IPS-NIHi7 (cell line): ENCODE data around the gene CDC42.

Source experiments
- DNase-seq: peaks from one replicate; pipeline ENCODE4 v3.0.0; 2012; ENCODE audit warnings: mixed read lengths; ENCODE audit errors: extremely low spot score

The CDC42 gene

DNA sequence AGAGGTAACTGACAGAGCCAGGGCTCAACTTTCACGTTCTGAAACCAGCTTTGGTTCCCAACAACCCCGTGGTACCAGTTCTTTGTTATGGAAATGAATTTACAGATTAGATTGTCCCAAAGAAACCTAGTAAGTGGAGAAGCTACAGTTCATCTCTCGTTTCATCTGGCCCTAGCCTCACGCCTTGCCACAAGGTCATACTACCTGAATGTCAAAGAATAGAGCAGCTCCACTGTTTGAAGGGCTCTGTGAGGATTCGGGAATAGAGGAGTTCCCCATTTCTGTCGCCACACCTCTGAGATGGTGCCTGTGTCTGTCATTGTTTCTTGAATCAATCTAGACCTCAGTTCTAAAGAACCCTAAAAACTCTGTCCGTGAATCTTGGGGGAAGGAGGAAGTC lies 15.0 kb upstream of the CDC42 start:
- DNase-seq, result no peak

DNA sequence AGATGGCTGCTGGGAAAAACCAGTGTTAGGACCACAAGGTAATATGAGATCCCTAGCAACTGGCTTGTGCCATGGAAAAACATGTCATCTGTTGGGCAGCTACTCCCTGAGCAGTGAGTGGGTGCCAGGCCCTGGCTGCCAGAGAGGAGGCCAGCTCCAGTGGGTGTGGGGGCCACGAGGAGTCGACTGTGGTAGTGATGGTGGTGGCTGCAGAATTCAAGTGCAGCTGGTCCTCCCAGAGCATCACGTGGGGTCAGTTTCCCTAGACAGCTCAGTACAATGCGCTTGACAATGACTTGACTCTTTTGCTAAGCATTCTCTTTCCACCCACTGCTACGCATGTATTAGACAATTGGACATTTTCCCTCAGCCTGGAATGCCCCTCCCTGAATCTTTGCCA lies 14.5 kb upstream of the CDC42 start:
- DNase-seq, result no peak

DNA sequence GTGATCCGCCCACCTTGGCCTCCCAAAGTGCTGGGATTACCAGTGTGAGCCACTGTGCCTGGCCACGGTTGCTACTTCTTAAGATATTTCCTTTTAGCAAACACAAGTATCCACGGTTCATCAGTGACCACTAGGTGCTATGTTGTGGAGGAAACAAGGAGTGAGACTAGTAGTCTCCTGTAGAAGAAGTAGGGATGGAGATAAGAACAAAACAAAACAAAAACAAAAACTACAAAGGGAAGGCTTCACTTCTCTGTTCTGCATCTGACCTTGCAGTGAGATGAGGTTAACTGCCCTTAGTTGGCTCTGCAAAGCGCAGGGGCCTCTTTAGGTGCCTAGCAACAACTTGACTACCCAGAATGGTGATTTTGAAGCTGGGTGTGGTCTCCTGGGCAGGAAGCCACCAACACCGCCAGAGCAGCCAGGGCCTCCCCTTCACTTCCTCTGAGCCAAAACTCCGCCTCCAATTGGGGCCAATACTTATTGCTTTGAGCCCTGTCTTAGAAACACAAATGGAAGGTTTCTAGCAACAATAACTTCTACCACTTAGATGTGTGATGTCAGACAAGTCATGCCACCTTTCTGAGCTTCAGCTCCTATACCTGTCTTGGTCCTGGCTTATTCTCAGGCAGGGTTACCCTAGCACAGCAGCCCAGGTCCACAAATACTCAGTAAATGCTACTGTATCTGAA lies 12.8 kb upstream of the CDC42 start:
- DNase-seq, result peak; percentile 49

DNA sequence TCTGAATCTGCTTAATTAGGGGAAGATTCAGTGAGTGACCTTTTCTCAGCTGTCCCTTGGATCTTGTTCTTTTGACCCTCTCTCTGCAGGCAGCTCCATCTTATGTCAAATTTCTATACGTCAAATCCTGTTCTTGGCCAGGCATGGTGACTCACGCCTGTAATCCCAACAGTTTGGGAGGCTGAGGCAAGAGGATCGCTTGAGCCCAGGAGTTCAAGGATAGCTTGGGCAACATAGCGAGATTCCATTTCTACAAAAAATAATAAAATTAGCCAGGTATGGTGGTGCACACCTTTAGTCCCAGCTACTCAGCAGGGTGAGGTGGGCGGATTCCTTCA lies 12.3 kb upstream of the CDC42 start:
- no peak for DNase-seq

DNA sequence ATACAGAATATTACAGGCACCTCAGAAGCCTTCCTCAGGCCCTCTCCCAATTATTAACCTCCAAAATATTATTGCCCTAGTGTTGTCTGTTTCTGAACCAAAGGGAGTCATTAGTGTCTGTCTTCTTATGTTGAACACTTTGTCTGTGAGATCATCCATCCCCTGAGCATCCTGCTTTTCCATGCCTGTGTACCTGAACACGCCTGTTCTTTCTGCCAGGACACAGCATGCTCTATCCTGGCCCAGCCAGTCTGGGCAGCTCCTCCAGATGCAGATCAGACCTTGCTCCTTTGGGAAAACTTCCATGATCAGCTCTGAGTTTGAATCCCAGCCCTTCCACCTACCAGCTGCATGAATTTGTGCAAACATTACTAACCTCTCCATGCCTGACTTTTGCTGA lies 11.0 kb upstream of the CDC42 start:
- DNase-seq, result no peak

DNA sequence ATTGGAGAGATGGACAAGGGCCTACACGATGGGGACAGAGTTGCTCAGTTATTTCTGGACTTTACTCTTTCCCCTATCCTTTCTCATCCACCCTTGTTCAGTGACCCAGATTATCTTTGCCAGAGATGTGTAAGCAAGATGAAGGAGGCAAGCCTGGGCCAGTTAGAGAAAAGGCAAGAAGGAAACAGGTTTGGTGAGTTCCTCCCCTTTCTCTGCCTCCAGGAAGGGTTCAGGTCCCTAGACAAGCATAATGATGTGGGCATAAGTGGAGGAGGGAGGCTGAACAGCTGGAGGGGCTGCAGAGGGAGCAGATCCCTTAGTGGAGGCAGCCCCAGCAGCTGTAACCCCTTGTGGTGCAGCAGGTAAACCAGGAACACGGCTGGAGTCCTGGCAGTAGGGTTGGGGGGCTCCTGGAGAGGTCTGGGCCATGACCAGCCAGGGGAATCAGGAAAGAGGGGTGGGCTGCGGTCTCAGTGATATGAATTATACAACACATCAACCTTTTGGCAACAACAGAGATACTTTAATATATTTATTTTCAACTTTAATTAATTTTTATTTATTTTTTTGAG lies 9.2 kb upstream of the CDC42 start:
- no peak for DNase-seq

DNA sequence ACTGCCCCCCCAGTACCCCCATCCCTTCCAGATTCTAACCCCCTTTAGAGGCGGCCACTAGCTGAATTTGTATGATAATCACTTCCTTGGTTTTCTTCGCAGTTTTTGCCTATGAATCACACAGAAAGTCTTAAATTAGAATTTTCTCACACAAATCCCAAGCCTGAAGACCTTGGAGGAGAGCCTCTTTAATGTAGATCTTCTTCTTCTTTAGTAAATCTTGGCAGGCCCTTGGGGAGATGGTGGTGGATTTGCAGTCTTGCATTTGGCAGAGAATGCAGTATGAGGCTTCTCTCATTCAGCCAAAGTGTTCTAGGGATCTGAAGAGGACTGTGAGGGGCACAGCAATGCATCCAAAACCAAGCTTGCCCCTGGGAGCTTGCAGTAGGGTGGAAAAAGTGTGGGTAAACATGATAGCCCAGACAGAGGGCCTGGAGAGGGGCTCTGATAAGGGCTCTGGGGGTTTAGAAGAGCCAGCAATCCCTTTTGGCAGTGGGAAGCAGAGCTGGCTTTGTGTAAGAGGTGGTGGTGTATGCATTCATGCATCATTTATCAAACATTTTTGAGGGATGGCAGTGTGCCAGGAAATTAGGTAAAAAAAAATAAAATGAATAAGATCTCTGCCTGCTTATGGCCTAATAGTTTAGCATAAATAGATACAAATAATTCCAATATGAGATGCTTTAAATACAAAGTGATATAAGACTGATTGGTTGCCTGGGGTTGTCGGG lies 7.7 kb upstream of the CDC42 start:
- DNase-seq, result no peak

DNA sequence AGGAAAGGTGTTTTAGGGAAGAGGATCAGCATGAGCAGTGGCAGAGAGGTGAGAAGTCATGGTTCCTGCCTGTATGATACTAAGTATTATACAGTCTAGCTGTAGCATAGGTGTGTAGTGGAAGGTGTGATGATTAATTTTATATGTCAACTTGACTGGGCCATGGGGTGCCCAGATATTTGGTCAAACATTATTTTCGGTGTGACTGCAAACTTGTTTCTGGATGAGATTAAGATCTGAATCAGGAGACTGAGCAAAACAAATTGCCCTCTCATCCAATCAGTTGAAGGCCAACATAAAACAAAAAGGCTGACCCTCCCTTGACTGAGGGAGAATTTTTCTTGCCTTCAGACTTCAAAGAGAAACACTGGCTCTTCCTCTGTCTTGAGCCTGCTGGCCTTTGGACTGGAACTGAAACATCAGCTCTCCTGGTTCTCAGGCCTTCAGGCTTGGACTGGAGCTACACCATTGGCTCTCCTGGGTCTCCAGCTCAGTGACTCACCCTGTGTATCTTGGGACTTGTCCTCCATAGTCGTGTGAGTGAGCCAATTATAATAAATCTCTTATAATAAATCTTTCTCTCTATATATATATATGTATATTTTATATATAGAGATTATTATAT lies 6.8 kb upstream of the CDC42 start:
- DNase-seq, result no peak

DNA sequence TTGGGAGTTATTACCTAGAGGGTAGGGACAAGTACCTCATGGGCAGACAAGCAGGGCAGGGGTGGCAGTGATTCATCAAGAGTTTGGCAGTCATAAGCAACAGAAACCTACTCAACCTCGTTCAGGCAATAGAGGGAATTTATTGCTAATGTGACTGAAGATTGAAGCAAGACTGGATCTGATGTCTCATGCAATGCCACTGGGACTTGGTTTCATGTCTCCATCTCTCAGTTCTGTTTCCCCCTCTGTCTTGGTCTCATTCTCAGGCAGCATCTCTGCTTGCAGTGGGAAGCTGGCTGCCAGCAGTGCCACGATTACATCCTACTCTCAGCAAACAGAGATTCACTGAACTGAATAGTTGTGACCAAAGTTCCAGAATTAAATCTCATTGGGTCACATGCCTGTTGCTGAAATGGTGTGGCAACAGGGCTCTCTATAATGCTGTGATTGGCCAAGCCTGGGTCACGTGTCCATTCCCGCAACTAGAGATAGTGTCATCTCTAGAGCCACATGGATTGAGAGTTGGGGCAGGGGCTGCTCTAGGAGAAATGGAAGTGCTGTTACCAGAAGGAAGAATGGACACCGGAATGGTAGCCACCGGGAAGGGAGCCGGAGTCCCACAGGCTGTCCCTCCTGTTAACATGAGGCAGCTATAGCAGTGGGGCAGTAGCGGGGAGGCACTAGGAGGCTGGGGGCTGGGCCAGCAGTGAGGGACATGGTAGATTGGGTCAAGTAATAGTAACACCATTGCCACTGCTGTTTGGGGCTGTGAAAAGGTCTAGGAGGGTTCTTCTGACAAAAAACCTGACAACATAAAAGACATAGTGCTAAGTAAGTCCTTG lies 3.9 kb upstream of the CDC42 start:
- peak; percentile 38 for DNase-seq

DNA sequence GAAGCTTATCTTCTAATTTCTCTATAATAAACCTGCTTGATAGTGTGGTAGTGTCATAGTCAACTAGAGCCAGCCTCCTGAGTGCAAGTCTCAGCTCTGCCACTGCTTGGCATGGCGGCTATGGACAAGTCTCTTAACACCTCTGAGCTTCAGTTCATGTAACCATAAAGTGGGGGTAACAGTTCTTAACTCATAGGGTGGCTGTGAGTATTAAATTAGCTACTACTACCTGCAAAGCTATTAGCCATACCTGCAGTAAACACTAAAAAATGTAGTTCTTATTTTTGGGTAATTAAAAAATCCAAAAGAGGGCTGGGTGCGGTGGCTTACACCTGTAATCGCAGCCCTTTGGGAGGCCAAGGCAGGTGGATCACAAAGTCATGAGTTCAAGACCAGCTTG lies 2.2 kb upstream of the CDC42 start:
- DNase-seq, result no peak

DNA sequence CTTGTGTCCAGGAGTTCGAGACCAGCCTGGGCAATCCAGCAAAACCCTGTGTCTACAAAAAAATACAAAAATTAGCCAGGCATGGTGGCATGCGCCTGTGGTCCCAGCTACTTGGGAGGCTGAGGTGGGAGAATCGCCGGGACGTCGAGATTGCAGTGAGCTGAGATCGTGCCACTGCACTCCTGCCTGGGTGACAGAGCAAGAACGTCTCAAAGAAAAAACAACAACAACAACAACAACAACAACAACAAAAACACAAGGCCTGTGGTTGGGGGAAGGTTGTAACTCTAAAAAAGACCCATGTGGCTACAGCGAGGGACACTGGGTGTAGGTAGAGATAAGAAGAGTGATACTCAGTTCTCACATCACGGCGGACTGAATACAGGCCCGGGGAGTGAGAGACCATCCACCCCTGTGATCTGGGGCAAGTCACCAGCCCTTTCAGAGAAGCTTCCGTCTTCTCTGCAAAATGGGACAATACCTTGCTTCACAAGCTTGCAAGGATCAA lies 848 bp upstream of the CDC42 start:
- DNase-seq, result no peak

DNA sequence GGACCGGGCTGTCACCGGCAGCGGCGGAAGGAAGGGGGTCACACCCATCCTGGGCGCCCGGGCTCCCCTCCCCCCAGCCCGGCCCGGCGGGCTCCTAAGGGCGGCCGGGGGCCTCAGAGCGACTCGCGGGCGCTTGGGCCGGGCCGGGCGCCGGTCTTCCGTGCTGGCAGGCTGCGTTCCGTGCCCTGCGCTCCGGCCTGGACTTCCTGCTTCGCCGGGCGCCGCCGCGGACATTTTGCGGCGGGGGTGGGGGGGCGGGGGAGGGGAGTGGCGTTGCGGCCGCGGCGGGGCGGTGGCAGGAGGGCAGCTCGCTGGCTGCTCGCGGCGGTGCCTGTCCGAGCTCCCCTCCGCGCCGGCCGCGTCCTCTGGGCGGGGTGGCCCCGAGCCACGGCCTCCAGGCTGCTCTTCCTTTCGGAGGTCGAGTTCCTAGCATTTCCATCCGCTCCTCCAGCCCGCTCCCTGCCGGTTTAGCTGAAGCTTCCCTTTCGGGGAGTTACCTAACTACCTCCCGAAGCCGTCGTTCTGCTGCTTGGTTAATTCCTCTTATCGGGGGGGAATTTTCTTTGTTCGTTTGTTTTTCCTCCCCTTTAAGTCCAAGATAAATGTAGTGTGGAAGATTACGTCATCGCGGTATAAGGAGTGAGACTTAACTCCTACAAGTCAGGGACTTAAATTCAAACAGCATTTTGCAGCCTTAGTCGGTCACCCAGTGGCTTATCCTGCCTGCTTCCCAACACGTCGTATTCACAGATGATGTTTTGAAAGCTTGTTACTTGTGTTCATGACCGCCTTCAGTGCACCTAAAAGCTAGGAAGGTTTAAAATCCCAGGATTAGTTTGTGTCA lies 730 bp downstream of the CDC42 start:
- peak; percentile 69 for DNase-seq

DNA sequence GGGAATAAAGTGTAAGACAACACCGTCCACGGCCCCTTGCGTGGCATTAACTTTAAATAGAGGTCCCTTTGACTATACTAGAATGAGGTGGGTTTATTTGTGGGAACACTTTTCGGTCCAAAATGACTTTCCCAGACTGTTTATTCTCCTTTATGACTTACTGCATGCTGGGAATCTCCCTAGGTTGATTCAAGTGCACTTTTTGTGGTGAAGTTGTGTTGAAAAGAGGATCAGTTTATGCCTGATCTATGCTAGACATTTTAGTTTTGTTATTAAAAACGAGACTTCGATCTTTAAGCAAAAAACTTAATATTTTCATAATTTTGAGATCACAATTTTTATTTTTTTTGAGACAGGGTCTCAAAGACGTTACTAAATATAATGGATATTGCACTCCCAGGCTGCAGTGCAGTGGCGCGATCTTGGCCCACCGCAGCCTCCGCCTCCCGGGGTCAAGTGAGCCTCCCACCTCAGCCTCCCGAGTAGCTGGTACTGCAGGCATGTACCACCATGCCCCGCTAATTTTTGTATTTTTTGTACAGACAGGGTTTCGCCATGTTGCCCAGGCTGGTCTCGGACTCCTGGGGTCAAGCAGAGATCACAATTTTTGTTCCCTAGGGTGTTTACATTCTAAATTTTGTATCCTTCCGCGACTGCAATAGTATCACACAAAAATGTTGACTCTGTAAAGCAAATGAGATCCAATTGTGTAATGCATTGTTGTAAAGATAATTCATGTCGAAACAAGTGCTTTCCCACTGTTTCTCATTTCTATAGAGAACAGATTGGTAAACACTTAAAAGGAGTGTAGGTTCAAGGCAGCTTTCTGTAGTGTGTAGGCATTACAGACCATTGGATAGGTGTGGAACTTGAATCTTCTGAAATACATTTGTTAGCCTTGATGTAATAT lies 1.6 kb downstream of the CDC42 start:
- DNase-seq, result no peak

DNA sequence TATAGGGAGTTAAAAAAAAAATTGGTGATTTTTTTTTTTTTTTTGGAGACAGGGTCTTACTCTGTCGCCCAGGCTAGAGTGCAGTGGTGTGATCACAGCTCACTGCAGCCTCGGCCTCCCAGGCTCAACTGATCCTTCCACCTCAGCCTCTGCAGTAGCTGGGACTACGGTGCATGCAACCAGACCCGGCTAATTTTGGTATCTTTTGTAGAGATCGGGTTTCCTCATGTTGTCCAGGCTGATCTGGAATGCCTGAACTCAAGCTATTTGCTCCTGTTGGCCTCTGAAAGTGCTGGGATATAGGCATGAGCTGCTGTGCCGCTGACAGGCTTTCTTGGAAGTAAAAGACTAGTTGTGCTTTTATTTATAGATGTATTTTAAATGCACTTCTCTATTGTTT lies 3.0 kb downstream of the CDC42 start:
- no peak for DNase-seq

DNA sequence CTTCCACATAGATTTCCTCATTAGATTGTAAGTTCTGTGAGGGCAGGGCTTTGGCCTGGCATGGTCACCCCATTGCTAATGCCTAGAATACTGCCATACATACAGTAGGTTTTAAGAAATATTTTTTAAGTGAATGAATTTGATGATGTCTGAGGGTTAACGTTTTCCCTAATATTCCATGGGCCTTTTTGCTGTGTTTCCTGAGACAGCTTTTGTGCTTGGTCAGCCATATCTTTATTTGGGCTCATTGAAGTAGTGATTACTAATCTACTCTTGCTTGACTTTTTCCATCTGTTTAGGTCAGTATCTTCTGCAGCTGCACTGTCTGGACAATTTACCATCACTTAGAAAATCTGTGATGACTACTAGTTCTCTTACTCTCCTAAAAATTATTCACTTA lies 3.5 kb downstream of the CDC42 start:
- no peak for DNase-seq

DNA sequence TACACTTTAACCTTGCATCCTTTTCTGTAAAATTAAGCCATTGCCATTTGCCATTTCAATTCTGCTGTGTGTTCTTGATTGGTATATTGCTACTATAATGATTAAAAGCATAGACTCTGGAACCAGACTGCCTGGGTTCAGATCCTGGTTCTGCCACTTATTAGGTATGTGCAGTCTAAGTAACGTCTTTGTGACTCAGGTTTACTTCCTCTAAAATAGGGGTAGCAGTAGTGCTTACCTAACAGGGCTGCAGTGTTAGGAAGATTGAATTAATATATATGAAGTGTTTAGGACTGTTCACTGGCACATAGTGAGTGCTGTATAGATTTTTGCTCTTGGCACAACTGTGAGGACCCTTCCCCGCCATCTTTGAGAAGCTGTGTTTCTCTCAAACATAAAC lies 4.4 kb downstream of the CDC42 start:
- DNase-seq, result no peak

DNA sequence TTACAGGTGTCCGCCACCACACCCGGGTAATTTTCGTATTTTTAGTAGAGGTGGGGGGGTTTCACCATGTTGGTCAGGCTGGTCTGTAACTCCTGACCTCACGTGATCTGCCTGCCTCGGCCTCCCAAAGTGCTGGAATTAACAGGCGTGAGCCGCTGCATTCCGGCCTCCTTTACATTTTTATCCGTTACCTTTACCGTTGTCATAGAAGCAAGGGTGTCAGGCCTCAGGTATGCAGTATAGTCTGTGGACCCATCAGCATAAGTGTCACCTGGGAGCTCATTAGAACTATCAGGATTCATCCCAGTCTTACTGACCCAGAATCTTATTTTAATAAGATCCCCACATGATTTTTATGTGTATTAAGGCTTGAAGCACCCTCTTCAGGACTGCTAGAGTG lies 5.4 kb downstream of the CDC42 start:
- DNase-seq, result no peak

DNA sequence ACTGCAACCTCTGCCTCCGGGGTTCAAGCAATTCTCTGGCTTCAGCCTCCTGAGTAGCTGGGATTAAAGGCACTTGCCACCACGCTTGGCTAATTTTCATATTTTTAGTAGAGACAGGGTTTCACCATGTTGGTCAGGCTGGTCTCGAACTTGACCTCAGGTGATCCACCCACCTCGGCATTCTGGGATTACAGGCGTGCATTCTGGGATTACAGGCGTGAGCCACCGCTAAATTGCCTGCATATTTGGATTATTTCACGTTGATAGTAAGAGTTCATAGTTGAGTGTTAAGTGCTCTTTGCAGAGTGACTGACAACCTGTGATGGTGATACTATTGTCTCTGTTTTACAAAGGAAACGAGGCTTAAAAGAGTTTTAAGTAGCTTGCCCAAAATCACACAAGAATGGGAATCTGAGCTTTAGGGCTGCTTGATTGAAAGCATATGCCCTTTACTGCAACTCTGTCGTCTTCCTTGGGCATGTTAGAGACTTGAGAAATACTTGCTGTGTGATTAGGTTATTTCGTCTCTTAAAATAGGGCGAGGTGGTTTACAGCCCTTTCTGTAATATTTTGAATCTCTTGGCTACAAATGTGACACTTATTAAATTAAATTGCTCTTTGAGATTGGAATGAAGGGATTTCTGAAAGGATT lies 12.4 kb downstream of the CDC42 start:
- no peak for DNase-seq

DNA sequence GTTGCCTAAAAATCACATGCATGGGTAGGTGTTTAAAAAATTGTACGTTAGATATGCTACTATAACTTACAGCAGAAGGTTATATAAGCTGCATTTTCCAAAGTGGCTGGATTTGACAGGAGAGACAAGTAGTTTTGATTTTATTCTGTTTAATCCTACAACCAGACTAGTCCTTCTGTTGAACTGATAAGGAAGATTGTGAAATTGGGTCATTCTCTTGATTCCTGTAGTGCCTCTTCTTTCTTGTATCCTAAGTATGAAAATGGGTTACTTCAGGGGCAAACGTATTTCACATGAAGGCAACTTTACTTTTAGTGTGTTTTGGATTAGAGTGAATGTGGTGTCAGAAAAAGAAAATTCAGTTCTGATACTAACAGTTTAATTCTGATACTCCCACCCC lies 19.0 kb downstream of the CDC42 start:
- DNase-seq, result no peak
